GM23248 (cell line): Measurements from ENCODE around the gene LYST.
"Not testable (repeated sequence)": the region's sequence is repeated elsewhere in the genome, so short reads cannot be mapped to it uniquely, and the experiment has no call there.

ENCODE experiments used
- EZH2 ChIP-seq: fragments of 200-600 bp; sonication (generic); IDR thresholded peaks from 2 replicates; pipeline ENCODE4 v1.6.1; 2018; ENCODE audit warnings: antibody characterized with exemption, mild to moderate bottlenecking; ENCODE audit not compliant: insufficient read depth, poor library complexity, severe bottlenecking
- EZH2phosphoT487 ChIP-seq: fragments of 200-600 bp; sonication (generic); IDR thresholded peaks from 2 replicates; pipeline ENCODE4 v1.6.1; 2018; ENCODE audit warnings: antibody characterized with exemption, moderate library complexity, mild to moderate bottlenecking, low read depth; ENCODE audit not compliant: insufficient read depth

DNA sequence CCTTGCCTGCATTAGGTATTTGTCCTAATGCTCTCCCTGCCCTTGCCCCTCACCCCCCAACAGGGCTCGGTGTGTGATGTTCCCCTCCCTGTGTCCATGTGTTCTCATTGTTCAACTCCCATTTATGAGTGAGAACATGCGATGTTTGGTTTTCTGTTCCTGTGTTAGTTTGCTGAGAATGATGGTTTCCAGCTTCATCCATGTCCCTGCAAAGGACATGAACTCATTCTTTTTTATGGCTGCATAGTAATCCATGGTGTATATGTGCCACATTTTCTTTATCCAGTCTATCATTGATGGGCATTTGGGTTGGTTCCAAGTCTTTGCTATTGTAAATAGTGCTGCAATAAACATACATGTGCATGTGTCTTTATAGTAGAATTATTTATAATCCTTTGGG lies 228.1 kb downstream of the LYST start:
- not testable (repeated sequence) for TF ChIP-seq EZH2, EZH2phosphoT487
